CD4-positive, alpha-beta T cell (primary cell): ENCODE results near the gene EGLN3. TPM values are rescaled to one million over a fixed set of nuclear protein-coding genes. Genes with fewer than 3 reads are reported as not detected.

Source experiments
- ATAC-seq: fragments of 200-7000 bp; cut with Tn5 transposase; one replicate; pipeline ENCODE4 v1.10.0; 2022; ENCODE audit warnings: mild to moderate bottlenecking; ENCODE audit not compliant: poor library complexity
- CTCF ChIA-PET: fragments of 350-600 bp; sonication (Branson Sonifier 250); formaldehyde crosslinking; loops from one replicate; lab custom pipeline; 2021; ENCODE audit warnings: antibody characterized with exemption, inconsistent platforms; lab: Charles Lee
- POLR2A ChIA-PET: fragments of 350-600 bp; sonication (Branson Sonifier 250); formaldehyde crosslinking; loops from one replicate; lab custom pipeline; 2021; ENCODE audit warnings: antibody characterized with exemption, inconsistent platforms; lab: Charles Lee
- DNase-seq, 14 experiments: peaks; one replicate each; pipeline ENCODE4 v3.0.0-alpha.2; 2013 to 2020; ENCODE audit warnings: mixed read lengths in 2 of 14
- H3K27ac ChIP-seq, 2 donors: one replicate each; pipeline versions ENCODE4 v1.5.1 to v1.7.0; 2013; ENCODE audit warnings: low read length in 2 of 2, low read depth in 1 of 2, mild to moderate bottlenecking in 1 of 2
- H3K27me3 ChIP-seq, 2 experiments: 1 replicate in 1 of 2; 2 replicates in 1 of 2; pipeline versions ENCODE4 v1.6.1 to v1.7.0; 2013; ENCODE audit warnings: low read length in 2 of 2, control low read depth in 1 of 2, mild to moderate bottlenecking in 1 of 2, moderate library complexity in 1 of 2; ENCODE audit not compliant: insufficient read depth in 2 of 2, control insufficient read depth in 1 of 2
- H3K36me3 ChIP-seq: one replicate; pipeline ENCODE4 v1.6.1; 2013; ENCODE audit warnings: low read length, control low read depth; ENCODE audit not compliant: insufficient read depth
- H3K4me1 ChIP-seq: one replicate; pipeline ENCODE4 v1.6.1; 2013; ENCODE audit warnings: low read length, control low read depth; ENCODE audit not compliant: insufficient read depth
- H3K4me3 ChIP-seq: one replicate; pipeline ENCODE4 v1.5.1; 2013; ENCODE audit warnings: mild to moderate bottlenecking, low read length, moderate library complexity
- H3K9me3 ChIP-seq, 2 experiments: 1 replicate in 1 of 2; 2 replicates in 1 of 2; pipeline versions ENCODE4 v1.6.1 to v1.7.0; 2013; ENCODE audit warnings: low read length in 2 of 2, mild to moderate bottlenecking in 2 of 2, control low read depth in 1 of 2, moderate library complexity in 1 of 2; ENCODE audit not compliant: control insufficient read depth in 1 of 2, insufficient read depth in 1 of 2
- H3K27ac Mint-ChIP-seq: one replicate; pipeline ENCODE4 v1.8.0; 2020; ENCODE audit warnings: mixed read lengths
- H3K27me3 Mint-ChIP-seq: one replicate; pipeline ENCODE4 v1.8.0; 2021; ENCODE audit warnings: mixed read lengths
- H3K36me3 Mint-ChIP-seq: one replicate; pipeline ENCODE4 v1.8.0; 2021; ENCODE audit warnings: low read depth, mixed read lengths
- H3K4me1 Mint-ChIP-seq: one replicate; pipeline ENCODE4 v1.8.0; 2021; ENCODE audit warnings: low read depth, mixed read lengths
- H3K4me3 Mint-ChIP-seq: one replicate; pipeline ENCODE4 v1.8.0; 2020; ENCODE audit warnings: mild to moderate bottlenecking, mixed read lengths
- H3K9me3 Mint-ChIP-seq: one replicate; pipeline ENCODE4 v1.8.0; 2020; ENCODE audit warnings: mixed read lengths
- CTCF ChIP-seq: fragments of 200-600 bp; IDR thresholded peaks from one replicate; pipeline ENCODE4 v1.8.0; 2022; ENCODE audit warnings: antibody characterized with exemption, mild to moderate bottlenecking
- intact Hi-C, 2 experiments: fragments of 100-400 bp; cut with DNase I in 1 of 2; cut with micrococcal nuclease in 1 of 2; formaldehyde crosslinking; loops; one replicate each; pipeline versions ENCODE4 v1.15.1 to v1.9.0; 2023 to 2025; cut with DNase I, micrococcal nuclease
- total RNA-seq, 174 experiments: library from RNA in 2 of 174; stranded (reverse) in 2 of 174; gene quantifications; one replicate each; pipeline ENCODE4 v1.2.3 and lab custom pipeline; 2021 to 2026

Gene EGLN3
- total RNA-seq, 2 experiments from 2014 or later: 1.1 to 1.3 TPM

GRCh38 chr14:33876274-33876673, 74.6 kb downstream of the EGLN3 start:
- Mint-ChIP-seq H3K27ac (no peak overlapping the region), H3K4me3 (no peak overlapping the region), H3K27me3 (no peaks in the 10 kb centered on the region), H3K36me3 (peaks cover 10% of the 10 kb centered on the region), H3K4me1 (no peaks in the 10 kb centered on the region), H3K9me3 (peaks cover 16% of the 10 kb centered on the region)
- H3K27ac ChIP-seq: no peak overlapping the region
- no peak for TF ChIP-seq CTCF
- POLR2A ChIA-PET: no interaction called here
- ATAC-seq (no peak), DNase-seq (no peak)
- CTCF ChIA-PET: no interaction called here
- H3K27me3 ChIP-seq: no peaks in the 10 kb centered on the region
- no peak overlapping the region for H3K4me3 ChIP-seq
- H3K36me3 ChIP-seq: no peaks in the 10 kb centered on the region
- no peaks in the 10 kb centered on the region for H3K4me1 ChIP-seq
- peaks cover 3 to 31% of the 10 kb centered on the region in 2 experiments for H3K9me3 ChIP-seq
- intact Hi-C loops: no loop called here
